NB4 (cell line): ENCODE measurements around the gene TMEM150A.
"Not testable (repeated sequence)": the region's sequence is repeated elsewhere in the genome, so short reads cannot be mapped to it uniquely, and the experiment has no call there.

Experiments used
- DNase-seq: peaks from one replicate; pipeline ENCODE4 v3.0.0; 2010; ENCODE audit warnings: low read depth
- H3K4me3 ChIP-seq: one replicate; pipeline ENCODE4 v1.5.1; 2011; ENCODE audit warnings: mild to moderate bottlenecking, low read depth, low read length, moderate library complexity
- CTCF ChIP-seq: IDR thresholded peaks from one replicate; pipeline ENCODE4 v1.5.1; 2012; ENCODE audit warnings: low read depth, low read length
- MYC ChIP-seq: IDR thresholded peaks from 2 replicates; pipeline ENCODE4 v1.6.1; 2011; ENCODE audit warnings: low read depth, low read length
- POLR2A ChIP-seq: IDR thresholded peaks from 2 replicates; pipeline ENCODE4 v1.6.1; 2011; ENCODE audit warnings: mild to moderate bottlenecking; ENCODE audit not compliant: insufficient read length; ENCODE audit errors: extremely low read depth
- TF ChIP-seq, protein P1 (sequence below): IDR thresholded peaks from 2 replicates; pipeline ENCODE4 v1.6.1; 2011; ENCODE audit warnings: low read depth, low read length

TMEM150A gene

DNA sequence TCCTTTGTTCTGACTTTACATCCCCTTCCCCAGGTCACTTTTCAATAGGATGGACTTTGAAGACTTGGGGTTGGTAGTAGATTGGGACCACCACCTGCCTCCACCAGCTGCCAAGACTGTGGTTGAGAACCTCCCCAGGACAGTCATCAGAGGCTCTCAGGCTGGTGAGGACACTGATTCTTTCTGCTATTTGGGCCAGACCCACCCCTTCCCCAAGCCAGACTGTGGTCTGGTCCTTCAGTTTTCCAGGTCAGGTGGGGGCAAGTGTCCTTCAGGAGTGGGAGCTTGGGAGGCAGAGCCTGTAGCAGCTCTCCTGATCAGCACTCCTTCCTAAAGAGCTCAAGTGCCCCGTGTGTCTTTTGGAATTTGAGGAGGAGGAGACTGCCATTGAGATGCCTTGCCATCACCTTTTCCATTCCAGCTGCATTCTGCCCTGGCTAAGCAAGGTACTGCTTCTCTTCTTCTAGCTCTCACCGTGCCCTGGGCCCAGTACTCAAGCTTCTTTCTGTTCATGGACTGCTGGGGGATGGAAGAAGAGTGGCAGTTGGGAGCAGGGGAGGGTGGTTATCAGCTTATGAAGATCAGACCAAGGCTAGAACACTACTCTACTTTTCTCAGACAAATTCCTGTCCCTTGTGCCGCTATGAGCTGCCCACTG lies 5.9 kb downstream of the TMEM150A start:
- no peak for DNase-seq
- TF ChIP-seq MYC (no peak), POLR2A (no peak), CTCF (no peak)
- TF ChIP-seq, protein P1, sequence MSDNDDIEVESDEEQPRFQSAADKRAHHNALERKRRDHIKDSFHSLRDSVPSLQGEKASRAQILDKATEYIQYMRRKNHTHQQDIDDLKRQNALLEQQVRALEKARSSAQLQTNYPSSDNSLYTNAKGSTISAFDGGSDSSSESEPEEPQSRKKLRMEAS, result no peak
- peak overlapping the region; percentile 93 for H3K4me3 ChIP-seq

DNA sequence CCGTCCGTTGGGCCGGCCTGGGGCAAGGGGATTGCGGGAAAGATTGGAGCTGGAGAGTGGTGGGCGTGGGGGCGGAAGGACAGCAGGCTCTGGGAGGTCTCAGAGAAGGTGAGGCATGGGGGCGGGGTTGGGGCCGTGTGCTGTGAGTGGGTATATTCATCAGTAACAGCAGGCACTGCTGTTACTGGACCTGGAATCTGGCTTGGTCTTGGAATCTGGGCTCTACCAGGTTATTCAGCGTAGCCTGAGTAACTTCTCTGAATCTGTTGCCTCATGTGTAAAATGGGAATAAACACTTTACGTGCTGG lies 6.5 kb downstream of the TMEM150A start:
- TF ChIP-seq MYC, result no peak
- TF ChIP-seq CTCF, result no peak
- no peak for TF ChIP-seq POLR2A
- TF ChIP-seq, protein P1, result no peak
- H3K4me3 ChIP-seq, result peak overlapping the region; percentile 93
- no peak for DNase-seq

- TF ChIP-seq MYC (peak; percentile 22; the same call in 1 of the 2 replicates), POLR2A (peak; percentile 75), CTCF (no peak)
- TF ChIP-seq, protein P1, result peak; percentile 69; the same call in 1 of the 2 replicates
- H3K4me3 ChIP-seq, result peak within 1 kb of the TSS; percentile 93
- peak; percentile 99 for DNase-seq
These were observed 7.0 kb downstream of the TMEM150A start, which contains the start of gene RNF181 for GRCh38 chr2:85595301-85596025. Gene RNF181 (plus strand): TSS chr2:85595745. CDS start chr2:85595764, 19 bp downstream.

- TF ChIP-seq POLR2A, result no peak
- no peak for TF ChIP-seq CTCF
- TF ChIP-seq, protein P1, result no peak
- TF ChIP-seq MYC, result no peak
- peak overlapping the region; percentile 93 for H3K4me3 ChIP-seq
- no peak for DNase-seq
These were observed 7.7 kb downstream of the TMEM150A start for GRCh38 chr2:85594715-85595300.

DNA sequence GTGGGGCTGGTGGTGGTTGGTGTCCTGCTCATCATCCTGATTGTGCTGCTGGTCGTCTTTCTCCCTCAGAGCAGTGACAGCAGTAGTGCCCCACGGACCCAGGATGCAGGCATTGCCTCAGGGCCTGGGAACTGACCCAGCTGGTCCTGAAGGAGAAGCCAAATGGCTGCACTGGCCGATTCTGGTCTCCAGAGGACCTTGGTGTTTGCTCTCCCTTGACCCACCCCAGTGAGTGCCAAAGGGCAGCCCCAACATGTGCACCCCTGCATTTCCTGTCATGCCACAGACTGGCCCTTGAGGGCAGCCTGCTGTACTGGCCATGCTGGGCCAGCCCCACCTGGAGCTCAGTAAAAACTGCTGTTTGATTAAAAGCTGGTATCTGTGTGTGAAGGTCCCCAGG lies 9.5 kb downstream of the TMEM150A start:
- no peak overlapping the region for H3K4me3 ChIP-seq
- no peak for TF ChIP-seq MYC
- no peak for TF ChIP-seq CTCF
- TF ChIP-seq, protein P1, result no peak
- no peak for TF ChIP-seq POLR2A

GRCh38 chr2:85592299-85592698 lies 10.2 kb downstream of the TMEM150A start:
- not testable (repeated sequence) for DNase-seq, H3K4me3 ChIP-seq

More for the DNA sequence above, 9.5 kb downstream of the TMEM150A start:
- DNase-seq, result no peak
